Stimulated activated CD4-positive, alpha-beta T cell treated with anti-CD3 and anti-CD28 coated beads, Interleukin-12 subunit alpha, Interleukin-12 subunit beta, amount 100 ng/mL, for 4 hours (primary cell): ENCODE results near the gene RSU1.

Experiments
- DNase-seq: peaks from one replicate; pipeline ENCODE4 v3.0.0-alpha.2; 2020

The RSU1 gene

GRCh38 chr10:16656895-16657294 is 160.3 kb downstream of the RSU1 start:
- DNase-seq, result no peak

GRCh38 chr10:16653224-16653623 is 164.0 kb downstream of the RSU1 start:
- no peak for DNase-seq

GRCh38 chr10:16652154-16652553 is 165.1 kb downstream of the RSU1 start:
- DNase-seq, result no peak

GRCh38 chr10:16649757-16650156 is 167.5 kb downstream of the RSU1 start:
- no peak for DNase-seq

- no peak for DNase-seq
Observed at GRCh38 chr10:16648366-16648765, 168.9 kb downstream of the RSU1 start.

GRCh38 chr10:16646181-16647059 is 170.8 kb downstream of the RSU1 start:
- DNase-seq, result no peak

GRCh38 chr10:16644146-16644545 is 173.1 kb downstream of the RSU1 start:
- DNase-seq, result no peak

GRCh38 chr10:16643502-16643901 is 173.7 kb downstream of the RSU1 start:
- no peak for DNase-seq

GRCh38 chr10:16640153-16640552 is 177.1 kb downstream of the RSU1 start:
- DNase-seq, result no peak

GRCh38 chr10:16639471-16639870 is 177.8 kb downstream of the RSU1 start:
- DNase-seq, result no peak

- DNase-seq, result no peak
Observed at GRCh38 chr10:16632996-16633395, 184.2 kb downstream of the RSU1 start.

GRCh38 chr10:16626697-16627096 is 190.5 kb downstream of the RSU1 start:
- no peak for DNase-seq

GRCh38 chr10:16612981-16613355 is 204.3 kb downstream of the RSU1 start:
- no peak for DNase-seq

GRCh38 chr10:16612115-16612980 is 204.9 kb downstream of the RSU1 start:
- DNase-seq, result no peak

GRCh38 chr10:16611037-16611436 is 206.2 kb downstream of the RSU1 start:
- DNase-seq, result no peak

- no peak for DNase-seq
Observed at GRCh38 chr10:16609211-16609610, 208.0 kb downstream of the RSU1 start.

- DNase-seq, result no peak
Observed at GRCh38 chr10:16606923-16607322, 210.3 kb downstream of the RSU1 start.

- no peak for DNase-seq
Observed at GRCh38 chr10:16606421-16606820, 210.8 kb downstream of the RSU1 start.

GRCh38 chr10:16603308-16603707 is 213.9 kb downstream of the RSU1 start:
- DNase-seq, result no peak

GRCh38 chr10:16602104-16602775 is 215.0 kb downstream of the RSU1 start:
- DNase-seq, result no peak

- no peak for DNase-seq
Observed at GRCh38 chr10:16599662-16600061, 217.6 kb downstream of the RSU1 start.

GRCh38 chr10:16597656-16598055 is 219.6 kb downstream of the RSU1 start:
- no peak for DNase-seq

GRCh38 chr10:16592378-16592777 is 224.8 kb downstream of the RSU1 start:
- DNase-seq, result no peak
